ENCODE results near the gene MEF2B.
"Not testable (repeated sequence)": the region's sequence is repeated elsewhere in the genome, so short reads cannot be mapped to it uniquely, and the experiment has no call there.

Gene MEF2B

GRCh38 chr19:19115954-19116353 is 54.1 kb downstream of the MEF2B start:
- no peak for TF ChIP-seq ZNF274 (IDR thresholded peaks at IDR 0.05; ENCODE audit: low read depth, low read length)
- H3K4me3 ChIP-seq (ENCODE audit: low read length), result no peak overlapping the region

- no peak for TF ChIP-seq ZNF274 (IDR thresholded peaks at IDR 0.05; ENCODE audit: low read depth, low read length)
- H3K4me3 ChIP-seq (ENCODE audit: low read length), result no peak overlapping the region
Measured at GRCh38 chr19:19113040-19113626, 56.9 kb downstream of the MEF2B start.

- TF ChIP-seq ZNF274 (IDR thresholded peaks at IDR 0.05; ENCODE audit: low read depth, low read length), result no peak
Measured at GRCh38 chr19:19111967-19112580, 58.0 kb downstream of the MEF2B start.

GRCh38 chr19:19111136-19111835 is 58.8 kb downstream of the MEF2B start:
- no peak overlapping the region for H3K4me3 ChIP-seq (ENCODE audit: low read length)
- no peak for TF ChIP-seq ZNF274 (IDR thresholded peaks at IDR 0.05; ENCODE audit: low read depth, low read length)

More at GRCh38 chr19:19111967-19112580, 58.0 kb downstream of the MEF2B start:
- no peak overlapping the region for H3K4me3 ChIP-seq (ENCODE audit: low read length)

GRCh38 chr19:19110410-19111135 is 59.5 kb downstream of the MEF2B start:
- TF ChIP-seq ZNF274 (IDR thresholded peaks at IDR 0.05; ENCODE audit: low read depth, low read length), result no peak
- no peak overlapping the region for H3K4me3 ChIP-seq (ENCODE audit: low read length)

GRCh38 chr19:19109601-19110000 is 60.5 kb downstream of the MEF2B start:
- TF ChIP-seq ZNF274 (IDR thresholded peaks at IDR 0.05; ENCODE audit: low read depth, low read length), result no peak

GRCh38 chr19:19107654-19108053 is 62.4 kb downstream of the MEF2B start:
- no peak for TF ChIP-seq ZNF274 (IDR thresholded peaks at IDR 0.05; ENCODE audit: low read depth, low read length)
- H3K4me3 ChIP-seq (ENCODE audit: low read length), result no peak overlapping the region

More at GRCh38 chr19:19109601-19110000, 60.5 kb downstream of the MEF2B start:
- H3K4me3 ChIP-seq (ENCODE audit: low read length), result no peak overlapping the region

GRCh38 chr19:19106938-19107337 is 63.1 kb downstream of the MEF2B start:
- H3K4me3 ChIP-seq (ENCODE audit: low read length), result not testable (repeated sequence)

GRCh38 chr19:19106056-19106551 is 64.0 kb downstream of the MEF2B start:
- H3K4me3 ChIP-seq (ENCODE audit: low read length), result no peak overlapping the region
- TF ChIP-seq ZNF274 (IDR thresholded peaks at IDR 0.05; ENCODE audit: low read depth, low read length), result no peak

- no peak for TF ChIP-seq ZNF274 (IDR thresholded peaks at IDR 0.05; ENCODE audit: low read depth, low read length)
- H3K4me3 ChIP-seq (ENCODE audit: low read length), result no peak overlapping the region
Measured at GRCh38 chr19:19105365-19106055, 64.6 kb downstream of the MEF2B start.

- no peak for TF ChIP-seq ZNF274 (IDR thresholded peaks at IDR 0.05; ENCODE audit: low read depth, low read length)
- no peak overlapping the region for H3K4me3 ChIP-seq (ENCODE audit: low read length)
Measured at GRCh38 chr19:19103167-19103566, 66.9 kb downstream of the MEF2B start.

- not testable (repeated sequence) for H3K4me3 ChIP-seq (ENCODE audit: low read length)
Measured at GRCh38 chr19:19102566-19102965, 67.5 kb downstream of the MEF2B start.

GRCh38 chr19:19101540-19101939 is 68.5 kb downstream of the MEF2B start:
- H3K4me3 ChIP-seq (ENCODE audit: low read length), result no peak overlapping the region
- TF ChIP-seq ZNF274 (IDR thresholded peaks at IDR 0.05; ENCODE audit: low read depth, low read length), result no peak
